SH-SY5Y (cell line): ENCODE data around the gene ZNF101.

Source experiments
- GATA2 ChIP-seq: IDR thresholded peaks from 2 replicates; pipeline ENCODE4 v1.6.1; 2011; ENCODE audit warnings: mild to moderate bottlenecking, low read depth, low read length
- GATA3 ChIP-seq: IDR thresholded peaks from 2 replicates; pipeline ENCODE4 v1.6.1; 2011; ENCODE audit warnings: low read depth, mild to moderate bottlenecking, low read length, moderate library complexity

Gene ZNF101

DNA sequence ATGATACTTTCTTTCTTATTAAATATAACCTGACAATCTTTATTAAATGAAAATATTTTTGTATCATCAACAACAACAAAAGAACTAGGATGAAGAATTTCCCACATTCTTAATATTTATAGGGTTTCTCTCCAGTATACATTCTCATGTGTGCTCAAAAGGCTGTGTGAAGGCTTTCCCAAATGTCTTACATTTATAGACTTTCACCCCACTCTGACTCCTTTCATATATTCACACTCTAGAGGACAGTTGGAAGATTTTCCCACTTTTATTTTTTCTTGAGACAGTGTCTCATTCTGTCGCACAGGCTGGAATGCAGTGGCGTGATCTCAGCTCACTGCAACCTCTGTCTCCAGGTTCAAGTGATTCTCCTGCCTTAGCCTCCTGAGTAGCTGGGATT lies 41.9 kb downstream of the ZNF101 start:
- TF ChIP-seq GATA3 (no peak), GATA2 (no peak)

DNA sequence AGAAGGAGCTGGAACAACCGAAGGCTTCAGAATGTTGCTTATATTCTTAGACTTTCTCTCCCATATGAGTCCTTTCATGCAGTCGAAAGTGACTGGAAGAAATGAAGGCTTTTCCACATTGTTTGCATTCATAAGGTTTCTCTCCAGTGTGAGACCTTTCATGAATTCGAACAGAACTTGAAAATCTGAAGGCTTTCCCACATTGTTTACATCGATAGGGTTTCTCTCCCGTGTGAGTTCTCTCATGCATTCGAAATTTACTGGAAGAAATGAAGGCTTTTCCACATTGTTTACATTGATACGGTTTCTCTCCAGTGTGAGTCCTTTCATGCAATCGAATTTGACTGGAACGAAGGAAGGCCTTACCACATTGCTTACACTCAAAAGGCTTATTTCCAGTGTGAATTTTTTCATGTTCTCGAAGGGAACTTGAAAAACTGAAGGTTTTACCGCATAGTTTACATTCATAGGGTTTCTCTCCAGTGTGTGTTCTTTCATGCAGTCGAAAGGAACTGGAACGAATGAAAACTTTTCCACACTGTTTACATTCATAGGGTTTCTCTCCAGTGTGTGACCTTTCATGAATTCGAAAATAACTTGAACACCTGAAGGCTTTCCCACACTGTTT lies 42.8 kb downstream of the ZNF101 start:
- no peak for TF ChIP-seq GATA3

DNA sequence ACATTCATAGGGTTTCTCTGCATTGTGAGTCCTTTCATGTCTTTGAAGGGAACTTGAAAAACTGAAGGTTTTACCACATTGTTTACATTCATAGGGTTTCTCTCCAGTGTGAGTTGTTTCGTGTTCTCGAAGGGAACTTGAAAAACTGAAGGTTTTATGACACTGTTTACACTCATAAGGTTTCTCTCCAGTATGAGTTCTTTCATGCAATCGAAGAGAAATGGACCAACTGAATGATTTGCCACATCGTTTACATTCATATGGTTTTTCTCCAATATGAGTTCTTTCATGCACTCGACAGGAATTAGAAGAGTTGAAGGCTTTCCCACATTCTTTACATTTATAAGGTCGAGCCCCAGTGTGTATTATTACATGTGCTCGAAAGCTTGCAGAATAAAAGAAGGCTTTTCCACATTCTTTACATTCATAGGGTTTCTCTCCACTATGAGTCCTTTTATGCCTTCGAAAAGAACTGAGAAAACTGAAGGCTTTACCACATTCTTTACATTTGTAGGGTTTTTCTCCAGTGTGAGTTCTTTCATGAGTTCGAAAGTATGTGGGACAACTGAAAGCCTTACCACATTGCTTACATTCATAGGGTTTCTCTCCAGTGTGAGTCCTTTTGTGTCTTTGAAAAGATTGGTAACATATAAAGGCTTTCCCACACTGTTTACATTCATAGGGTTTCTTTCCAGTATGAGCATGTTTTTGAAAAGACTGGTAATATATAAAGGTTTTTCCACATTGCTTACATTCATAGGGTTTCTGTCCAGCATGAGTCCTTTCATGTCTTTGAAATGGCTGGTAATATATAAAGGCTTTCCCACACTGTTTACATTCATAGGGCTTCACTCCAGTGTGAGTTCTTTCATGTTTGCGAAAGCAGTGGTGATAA lies 43.5 kb downstream of the ZNF101 start:
- TF ChIP-seq GATA2, result no peak
- TF ChIP-seq GATA3, result no peak

DNA sequence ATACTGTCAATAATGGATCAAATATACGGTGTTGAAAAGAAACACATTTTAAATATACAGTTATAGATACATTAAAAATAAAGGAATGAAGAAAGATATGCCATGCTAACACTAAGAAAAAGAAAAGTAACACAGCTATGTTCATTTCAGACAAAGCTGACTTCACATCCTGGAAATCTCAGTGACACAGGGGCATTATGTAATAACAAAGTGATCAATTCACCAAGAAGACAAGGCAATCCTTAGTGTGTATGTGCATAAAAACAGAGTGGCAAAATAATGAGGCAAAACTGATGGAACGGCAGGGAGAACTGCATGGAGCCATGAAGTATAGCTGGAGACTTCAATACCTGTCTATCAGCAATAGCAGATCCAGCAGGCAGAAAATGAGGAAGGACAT lies 51.2 kb downstream of the ZNF101 start:
- no peak for TF ChIP-seq GATA2
- no peak for TF ChIP-seq GATA3

DNA sequence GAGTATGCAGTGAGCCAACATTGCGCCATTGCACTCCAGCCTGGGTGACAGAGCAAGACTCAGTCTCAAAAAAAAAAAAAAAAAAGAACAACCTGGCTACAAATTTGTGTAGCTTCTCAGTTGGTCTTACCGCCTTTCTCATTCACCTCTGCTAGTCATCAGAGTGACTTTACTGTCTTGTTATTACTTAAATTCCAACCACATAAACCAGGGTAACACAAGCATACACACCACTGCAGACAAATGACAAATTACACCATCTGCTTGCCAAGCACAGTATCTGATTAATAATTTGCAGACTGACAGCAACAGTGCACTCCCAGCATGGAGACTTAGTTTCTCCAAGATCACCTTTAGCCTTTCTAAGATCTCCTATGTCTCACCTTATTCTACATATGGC lies 53.3 kb downstream of the ZNF101 start:
- TF ChIP-seq GATA2 (no peak), GATA3 (no peak)

DNA sequence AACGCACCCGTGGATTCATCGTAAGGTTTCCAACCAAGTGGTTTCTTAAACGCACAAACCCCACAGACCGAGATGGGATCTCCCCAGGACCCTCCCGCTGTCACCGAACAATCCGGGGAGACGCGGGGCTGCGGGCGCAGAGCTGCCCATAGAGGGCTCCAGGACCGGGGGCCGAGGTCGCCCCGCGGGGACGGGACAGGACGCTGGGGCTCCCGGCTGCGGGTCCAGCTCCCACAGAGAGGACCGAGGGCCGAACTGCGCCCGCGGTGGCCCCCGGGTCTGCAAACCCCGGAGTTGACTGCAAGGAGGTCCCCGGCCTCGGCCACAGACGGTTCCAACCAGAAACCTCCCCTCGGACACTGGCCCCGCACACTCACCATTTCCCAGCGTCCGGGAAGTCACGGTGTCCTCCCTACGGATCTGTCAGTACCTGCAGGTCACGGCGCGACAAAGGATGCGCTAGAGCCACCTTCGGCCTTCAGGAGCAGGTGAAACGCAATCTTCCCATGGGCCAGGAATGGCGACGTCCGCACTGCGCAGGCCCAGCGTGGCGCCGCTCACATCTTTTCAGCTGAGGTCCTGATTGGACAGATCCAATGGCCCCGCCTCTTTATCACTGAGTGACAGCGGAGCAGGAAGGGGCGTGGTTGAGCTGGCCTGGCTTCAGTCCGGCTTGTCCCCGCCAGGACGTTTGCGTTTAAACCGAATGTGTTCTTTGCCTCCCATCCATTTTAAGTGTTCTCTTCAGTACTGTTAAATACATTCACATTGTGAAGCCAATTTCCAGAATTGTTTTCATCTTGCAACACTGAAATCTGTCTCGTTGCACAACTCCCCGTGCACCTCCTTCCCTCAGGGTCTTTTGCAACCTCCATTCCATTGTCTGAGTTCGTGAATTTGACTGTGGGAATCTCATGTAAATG lies 64.2 kb downstream of the ZNF101 start, which contains the start of gene ZNF14:
Gene ZNF14, minus strand, starts transcription at position 534 of the 923 bp plus-strand sequence. Its CDS starts 154 bp downstream, at position 380.
- TF ChIP-seq GATA3 (no peak), GATA2 (no peak)
